ENCODE results near the gene NFIA.

Gene NFIA

GRCh38 chr1:61160526-61160925 lies 78.2 kb downstream of the NFIA start:
- DNase-seq = no peak

- no peak for DNase-seq
These were observed 80.3 kb downstream of the NFIA start for GRCh38 chr1:61162520-61163258.

DNA sequence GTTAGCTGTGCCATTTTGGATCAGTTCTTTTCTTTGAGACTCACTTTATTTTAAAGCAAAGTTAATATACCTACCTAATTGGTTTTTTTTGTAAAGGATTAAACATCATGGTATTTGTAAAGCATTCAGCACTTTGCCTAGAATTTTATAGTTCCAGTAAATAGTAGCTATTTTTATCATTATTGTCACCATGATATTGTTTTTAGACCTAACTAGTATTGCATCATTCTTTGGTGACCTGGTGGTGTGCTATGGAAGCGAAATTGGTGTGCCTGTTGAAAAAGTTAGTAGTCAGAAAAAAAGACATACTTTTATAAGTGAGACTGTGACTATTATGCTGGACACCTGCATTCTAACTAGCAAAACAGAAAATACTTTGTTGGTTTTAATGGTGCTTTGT lies 81.0 kb downstream of the NFIA start:
- no peak for DNase-seq

GRCh38 chr1:61165402-61165801 lies 83.0 kb downstream of the NFIA start:
- DNase-seq = no peak

GRCh38 chr1:61167309-61167708 lies 84.9 kb downstream of the NFIA start:
- DNase-seq = no peak

GRCh38 chr1:61169045-61169444 lies 86.7 kb downstream of the NFIA start:
- no peak for DNase-seq

DNA sequence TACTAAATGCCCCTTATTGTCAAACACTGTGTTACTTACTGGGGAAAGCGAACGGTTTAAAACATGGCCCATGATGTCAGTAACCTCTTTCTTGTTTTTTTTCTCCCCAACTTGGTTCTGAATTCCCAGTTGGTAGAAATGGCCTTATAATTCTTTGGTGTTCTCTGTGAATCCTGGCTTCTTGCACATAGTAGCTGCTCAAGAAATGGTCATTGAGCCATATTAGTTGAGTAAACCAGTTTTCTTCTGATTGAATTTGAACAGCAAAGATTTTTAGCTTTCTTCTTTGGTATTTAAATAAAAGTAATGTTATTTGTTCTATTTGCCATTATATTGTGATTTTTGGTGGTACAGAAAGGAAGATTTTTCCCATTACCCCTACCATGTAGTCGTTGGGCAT lies 87.3 kb downstream of the NFIA start:
- DNase-seq = no peak

GRCh38 chr1:61170328-61171238 lies 88.2 kb downstream of the NFIA start:
- no peak for DNase-seq

DNA sequence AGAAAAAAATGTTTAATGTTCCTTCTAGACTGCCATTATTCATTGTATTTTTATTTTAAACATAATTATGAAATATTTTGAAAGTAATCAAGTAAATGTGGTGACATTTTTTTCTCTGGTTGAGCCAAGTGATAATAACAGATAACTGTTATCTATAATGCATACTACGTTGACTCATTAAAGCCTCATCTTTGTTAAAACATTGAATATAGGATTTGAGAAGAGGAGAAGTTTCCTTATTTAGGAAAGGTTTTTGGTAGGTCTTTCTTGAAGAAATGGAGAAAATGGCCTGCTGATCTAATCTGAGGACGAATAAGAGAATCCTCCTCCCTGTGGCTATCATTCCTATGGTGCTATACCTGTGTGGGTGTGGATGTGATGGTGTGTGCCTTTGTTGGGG lies 89.0 kb downstream of the NFIA start:
- DNase-seq = no peak

DNA sequence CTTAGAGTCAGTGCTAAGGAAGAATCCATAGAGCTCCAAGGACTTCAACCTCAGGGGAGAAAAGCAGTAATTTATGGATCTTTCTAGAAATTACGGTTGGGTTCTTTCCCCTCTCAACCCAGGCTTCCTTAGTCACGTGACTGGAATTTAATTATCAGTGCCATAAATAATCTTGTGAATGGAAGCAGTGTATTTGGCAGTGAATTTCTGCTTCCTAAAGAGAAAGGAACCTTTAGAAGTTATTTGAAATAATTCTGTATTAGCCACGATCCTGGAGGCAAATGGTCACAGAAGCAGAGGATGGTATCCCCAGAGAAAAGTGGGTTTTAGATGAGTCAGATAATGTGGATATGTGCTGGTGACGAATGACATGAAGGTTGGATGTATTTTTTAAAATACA lies 89.6 kb downstream of the NFIA start:
- no peak for DNase-seq

DNA sequence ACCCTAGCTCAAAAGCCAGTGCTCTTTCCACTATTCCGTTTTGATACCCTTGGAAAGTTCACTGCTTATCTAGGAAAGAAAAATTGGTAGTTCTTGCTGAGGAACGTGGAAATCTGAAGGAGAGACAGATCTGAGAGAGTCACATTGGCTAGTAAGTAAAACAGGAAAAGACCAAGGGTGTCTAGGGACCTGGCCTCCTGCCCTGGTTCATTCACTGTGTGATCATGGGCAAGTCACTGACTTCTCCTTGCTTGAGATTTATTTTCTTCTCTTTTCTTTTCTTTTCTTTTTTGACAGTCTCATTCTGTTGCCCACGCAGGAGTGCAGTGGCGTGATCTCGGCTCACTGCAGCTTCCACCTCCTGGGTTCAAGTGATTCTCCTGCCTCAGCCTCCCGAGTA lies 90.8 kb downstream of the NFIA start:
- DNase-seq = no peak

DNA sequence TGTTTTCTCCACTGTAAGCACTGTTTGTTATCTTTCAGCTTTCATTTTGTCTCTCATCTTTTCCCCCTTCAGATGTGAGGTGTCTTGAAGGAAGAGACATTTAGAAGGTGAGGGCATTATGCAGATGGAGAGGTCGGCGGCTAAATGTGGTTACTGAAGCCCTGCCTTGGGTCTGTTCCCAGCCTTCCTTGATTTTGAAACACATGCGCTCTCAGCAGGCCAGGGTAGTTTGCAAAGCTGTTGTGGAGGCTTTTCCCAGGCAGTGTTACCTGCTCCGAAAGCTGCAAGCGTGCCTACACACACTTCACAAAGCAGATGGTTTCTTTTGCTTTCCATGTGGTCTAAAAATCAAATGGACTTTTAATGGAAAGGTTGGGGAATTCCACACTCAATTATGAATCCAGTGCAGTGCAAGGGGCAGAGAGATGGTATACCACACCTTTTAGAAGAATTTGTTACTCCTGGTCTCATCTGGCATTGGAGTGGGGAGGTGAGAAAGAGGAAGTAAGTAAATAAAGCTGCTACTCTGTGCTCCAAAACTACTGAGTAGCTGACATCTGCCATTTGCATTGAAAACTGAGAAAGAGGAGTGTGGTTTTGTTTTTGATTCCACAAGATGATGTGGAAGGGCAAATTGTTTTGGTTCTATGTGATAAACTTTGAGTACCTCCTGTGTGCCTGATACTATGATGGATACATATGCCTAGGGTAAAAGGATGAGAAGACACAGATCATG lies 91.9 kb downstream of the NFIA start:
- no peak for DNase-seq

- DNase-seq = no peak
These were observed 93.6 kb downstream of the NFIA start for GRCh38 chr1:61175976-61176375.

DNA sequence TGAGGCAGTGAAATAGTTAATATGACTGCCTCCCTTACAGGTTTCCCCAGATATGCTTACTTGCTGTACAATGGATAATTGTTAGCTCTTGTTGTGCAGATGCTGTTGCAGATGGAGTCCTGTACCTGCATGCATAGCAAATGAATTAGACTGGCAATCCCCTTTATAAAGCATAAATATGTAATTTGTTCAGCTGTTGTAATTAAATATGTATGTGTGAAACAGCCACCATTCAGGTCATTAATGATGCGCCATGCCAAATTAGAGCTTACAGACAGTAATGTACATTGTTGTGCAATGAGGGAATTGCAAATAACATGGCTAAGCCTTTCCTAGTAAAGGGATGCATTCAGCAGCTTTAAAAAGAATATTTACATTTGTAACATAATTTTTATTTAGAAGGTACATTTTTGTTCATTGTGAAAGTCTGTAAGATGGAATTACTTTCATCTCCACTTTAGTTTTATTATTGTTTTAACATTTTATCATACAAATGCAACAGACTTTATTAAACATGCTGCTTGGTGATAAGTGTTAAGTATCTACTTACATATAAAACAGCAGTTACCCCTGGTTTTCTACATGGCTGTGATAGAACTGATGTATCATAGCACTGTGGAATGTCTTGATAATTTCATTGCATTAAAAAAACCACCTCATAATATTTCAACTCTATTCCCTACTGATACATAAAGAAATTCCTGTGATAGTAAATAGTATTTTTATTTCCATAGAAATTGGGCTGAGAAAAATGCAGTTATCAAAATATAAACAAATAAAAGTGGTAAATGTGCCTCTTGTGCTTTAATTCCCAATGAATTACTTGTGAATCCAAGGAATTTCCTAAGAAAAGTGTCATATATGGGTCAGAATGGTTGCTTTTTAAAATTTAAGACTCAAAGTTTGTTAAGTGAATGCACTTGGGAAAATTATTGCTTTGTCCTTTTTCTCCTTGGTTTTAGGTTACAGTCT lies 99.0 kb downstream of the NFIA start:
- no peak for DNase-seq

- no peak for DNase-seq
These were observed 99.7 kb downstream of the NFIA start for GRCh38 chr1:61182049-61182448.

DNA sequence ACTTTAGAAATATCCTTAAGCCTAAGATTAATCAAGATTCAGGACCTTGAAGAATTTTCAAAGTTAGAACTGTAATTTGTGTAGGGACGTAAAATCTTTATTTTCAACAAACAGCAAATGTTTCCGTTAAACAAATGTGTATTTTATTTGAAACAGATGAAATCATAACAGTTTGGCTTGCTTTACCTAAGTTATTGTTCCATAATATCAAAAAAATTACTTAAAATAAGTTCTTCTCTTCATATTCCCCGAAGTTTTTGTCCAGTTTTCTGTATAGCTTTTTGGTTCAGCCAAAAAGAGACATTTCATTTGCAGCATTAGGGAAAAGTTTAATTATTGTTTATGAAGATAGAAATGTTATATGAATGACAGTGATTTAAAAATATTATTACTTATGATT lies 100.1 kb downstream of the NFIA start:
- no peak for DNase-seq

DNA sequence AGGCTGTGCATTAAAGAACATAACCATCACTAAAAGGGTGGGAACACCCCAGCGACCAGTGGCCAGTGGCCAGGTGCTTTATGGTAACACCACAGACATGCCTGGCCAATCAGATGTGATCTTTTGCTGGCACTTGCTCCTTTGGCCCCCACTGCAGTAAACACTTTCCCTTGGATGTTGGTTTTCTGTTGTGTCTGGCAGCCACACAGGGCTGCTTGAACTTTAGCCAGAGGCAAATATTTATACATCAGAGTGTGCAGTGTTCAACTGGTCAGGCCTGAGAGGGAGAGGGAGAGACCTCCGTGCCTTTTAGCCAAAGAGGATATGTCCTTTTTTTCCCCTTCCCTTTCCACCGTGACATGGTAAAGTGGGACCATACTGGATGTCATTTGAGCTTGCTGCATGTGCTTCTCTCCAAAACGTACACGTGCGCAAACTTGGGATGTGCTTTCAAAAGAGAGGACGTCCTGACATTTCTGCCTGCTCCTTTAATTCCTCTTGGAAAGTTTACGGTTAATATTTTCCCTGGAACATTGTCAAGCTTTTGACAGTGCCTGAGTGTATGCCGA lies 101.2 kb downstream of the NFIA start:
- DNase-seq = no peak

- no peak for DNase-seq
These were observed 101.8 kb downstream of the NFIA start for GRCh38 chr1:61184040-61184713.

- no peak for DNase-seq
These were observed 102.3 kb downstream of the NFIA start for GRCh38 chr1:61184714-61185106.

GRCh38 chr1:61186753-61187152 lies 104.4 kb downstream of the NFIA start:
- DNase-seq = no peak

- DNase-seq = no peak
These were observed 105.2 kb downstream of the NFIA start for GRCh38 chr1:61187352-61188086.

Data from KG1 (cell line).